OCI-LY1 (cell line): ENCODE data around the gene PCAT6.
"Not testable (repeated sequence)": the region's sequence is repeated elsewhere in the genome, so short reads cannot be mapped to it uniquely, and the experiment has no call there.

Source experiments
- H2AFZ ChIP-seq: fragments of 200-600 bp; sonication (generic), shearing (Covaris generic); 2 replicates; pipeline ENCODE4 v1.6.0; 2014; ENCODE audit warnings: antibody characterized with exemption, mild to moderate bottlenecking, low read length
- H3F3A ChIP-seq: fragments of 200-600 bp; sonication (generic), shearing (Covaris generic); 2 replicates; pipeline ENCODE4 v1.6.0; 2014; ENCODE audit warnings: mild to moderate bottlenecking, antibody characterized with exemption, low read length, moderate library complexity; ENCODE audit not compliant: insufficient read depth
- H3K27ac ChIP-seq: fragments of 200-600 bp; sonication (generic); 2 replicates; pipeline ENCODE4 v1.5.1; 2014; ENCODE audit warnings: low read length, mixed run types, mild to moderate bottlenecking, low read depth; ENCODE audit not compliant: poor library complexity, severe bottlenecking
- H3K27me3 ChIP-seq: fragments of 200-600 bp; sonication (generic); 2 replicates; pipeline ENCODE4 v1.6.0; 2014; ENCODE audit warnings: antibody characterized with exemption, mild to moderate bottlenecking, low read length, moderate library complexity; ENCODE audit not compliant: insufficient read depth
- H3K36me3 ChIP-seq: fragments of 200-600 bp; sonication (generic); 2 replicates; pipeline ENCODE4 v1.6.1; 2014; ENCODE audit warnings: mild to moderate bottlenecking, antibody characterized with exemption, low read length, moderate library complexity, mixed read lengths; ENCODE audit not compliant: insufficient read depth
- H3K4me1 ChIP-seq: fragments of 200-600 bp; sonication (generic); 2 replicates; pipeline ENCODE4 v1.5.1; 2014; ENCODE audit warnings: mild to moderate bottlenecking, low read length, moderate library complexity; ENCODE audit not compliant: insufficient read depth, severe bottlenecking
- H3K4me2 ChIP-seq: fragments of 200-600 bp; sonication (generic), shearing (Covaris generic); 2 replicates; pipeline ENCODE4 v1.6.1; 2014; ENCODE audit warnings: low read length
- H3K4me3 ChIP-seq: fragments of 200-600 bp; sonication (generic); 2 replicates; pipeline ENCODE4 v1.5.1; 2014; ENCODE audit warnings: low read length, low read depth, mild to moderate bottlenecking, mixed read lengths; ENCODE audit not compliant: poor library complexity, severe bottlenecking
- H3K79me2 ChIP-seq: fragments of 200-600 bp; shearing (Covaris generic); 2 replicates; pipeline ENCODE4 v1.6.1; 2016; ENCODE audit warnings: mixed run types, low read length, mixed read lengths; ENCODE audit not compliant: insufficient read depth
- H3K9ac ChIP-seq: fragments of 200-600 bp; sonication (generic), shearing (Covaris generic); 2 replicates; pipeline ENCODE4 v1.6.1; 2014; ENCODE audit warnings: mild to moderate bottlenecking, low read length, mixed read lengths
- H3K9me2 ChIP-seq: fragments of 200-600 bp; sonication (generic), shearing (Covaris generic); 2 replicates; pipeline ENCODE4 v1.6.1; 2014; ENCODE audit warnings: low read depth, mild to moderate bottlenecking, low read length, mixed read lengths
- H3K9me3 ChIP-seq: fragments of 200-600 bp; shearing (Covaris generic); 2 replicates; pipeline ENCODE4 v1.6.1; 2014; ENCODE audit warnings: low read length, mixed read lengths
- H4K20me1 ChIP-seq: fragments of 200-600 bp; sonication (generic), shearing (Covaris generic); 2 replicates; pipeline ENCODE4 v1.6.0; 2016; ENCODE audit warnings: mild to moderate bottlenecking, low read length; ENCODE audit not compliant: insufficient read depth
- EZH2 ChIP-seq: fragments of 200-600 bp; sonication (generic), shearing (Covaris generic); IDR thresholded peaks from 2 replicates; pipeline ENCODE4 v1.8.0; 2017; ENCODE audit warnings: borderline replicate concordance, mixed run types, mild to moderate bottlenecking, antibody characterized with exemption, low read length, moderate library complexity, mixed read lengths
- TF ChIP-seq, protein P1 (sequence below): fragments of 200-600 bp; sonication (generic), shearing (Covaris generic); IDR thresholded peaks from 2 replicates; pipeline ENCODE4 v1.5.1; 2017; ENCODE audit warnings: mild to moderate bottlenecking, antibody characterized with exemption, low read length, moderate library complexity, mixed read lengths

The PCAT6 gene

DNA sequence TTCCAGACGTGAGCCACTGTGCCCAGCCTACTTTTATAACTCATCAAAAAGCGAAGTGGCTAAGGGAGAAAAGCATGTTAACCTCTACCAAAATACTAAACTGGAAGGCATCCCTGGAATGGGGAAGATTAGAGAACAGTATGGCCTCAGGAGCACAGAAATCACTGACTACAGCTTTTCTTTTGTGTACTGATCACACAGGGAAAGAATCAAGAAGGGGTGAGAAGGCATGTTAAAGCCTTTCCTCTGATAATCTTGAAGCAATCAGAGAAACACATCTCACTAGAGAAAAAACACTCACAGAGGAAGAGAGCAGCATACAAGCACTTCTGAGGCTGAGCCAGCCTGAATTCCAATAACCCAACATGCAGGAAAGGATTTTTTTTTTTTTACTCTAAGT, 10.7 kb downstream of the PCAT6 start:
- H3K27ac ChIP-seq, result no peak overlapping the region

DNA sequence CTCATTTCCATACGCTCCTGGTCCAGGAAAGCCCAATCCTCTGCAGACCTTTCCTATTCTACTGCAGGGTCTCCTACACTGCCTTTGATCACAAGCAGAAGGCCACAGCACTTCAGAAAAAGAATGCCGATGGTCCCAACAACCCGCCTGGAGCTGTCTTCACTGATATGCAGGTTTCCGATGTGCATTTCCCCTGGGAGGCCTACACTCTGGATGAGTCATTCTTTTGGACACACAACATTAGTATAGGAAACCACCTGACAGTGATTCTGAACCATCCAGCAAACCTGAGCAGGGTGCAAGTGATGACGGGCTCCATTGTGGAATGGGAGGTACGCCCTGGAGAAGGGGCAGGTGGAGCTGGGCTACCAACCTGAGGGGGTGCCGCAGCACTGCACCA, 15.0 kb downstream of the PCAT6 start:
- no peak overlapping the region for H3K4me2 ChIP-seq
- H4K20me1 ChIP-seq, result no peaks in the 10 kb centered on the region
- no peak overlapping the region for H3K9ac ChIP-seq
- no peak overlapping the region for H3K27ac ChIP-seq
- H3K9me3 ChIP-seq, result no peaks in the 10 kb centered on the region
- no peak overlapping the region for H2AFZ ChIP-seq
- H3K36me3 ChIP-seq, result no peaks in the 10 kb centered on the region
- no peak overlapping the region for H3K4me3 ChIP-seq
- H3K27me3 ChIP-seq, result 0 out of 2 replicates have a peak, but pooled peaks cover 5% of the 10 kb centered on the region
- H3K79me2 ChIP-seq, result no peaks in the 10 kb centered on the region
- TF ChIP-seq, protein P1, sequence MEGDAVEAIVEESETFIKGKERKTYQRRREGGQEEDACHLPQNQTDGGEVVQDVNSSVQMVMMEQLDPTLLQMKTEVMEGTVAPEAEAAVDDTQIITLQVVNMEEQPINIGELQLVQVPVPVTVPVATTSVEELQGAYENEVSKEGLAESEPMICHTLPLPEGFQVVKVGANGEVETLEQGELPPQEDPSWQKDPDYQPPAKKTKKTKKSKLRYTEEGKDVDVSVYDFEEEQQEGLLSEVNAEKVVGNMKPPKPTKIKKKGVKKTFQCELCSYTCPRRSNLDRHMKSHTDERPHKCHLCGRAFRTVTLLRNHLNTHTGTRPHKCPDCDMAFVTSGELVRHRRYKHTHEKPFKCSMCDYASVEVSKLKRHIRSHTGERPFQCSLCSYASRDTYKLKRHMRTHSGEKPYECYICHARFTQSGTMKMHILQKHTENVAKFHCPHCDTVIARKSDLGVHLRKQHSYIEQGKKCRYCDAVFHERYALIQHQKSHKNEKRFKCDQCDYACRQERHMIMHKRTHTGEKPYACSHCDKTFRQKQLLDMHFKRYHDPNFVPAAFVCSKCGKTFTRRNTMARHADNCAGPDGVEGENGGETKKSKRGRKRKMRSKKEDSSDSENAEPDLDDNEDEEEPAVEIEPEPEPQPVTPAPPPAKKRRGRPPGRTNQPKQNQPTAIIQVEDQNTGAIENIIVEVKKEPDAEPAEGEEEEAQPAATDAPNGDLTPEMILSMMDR, result no peak
- no peak for TF ChIP-seq EZH2
- no peaks in the 10 kb centered on the region for H3K4me1 ChIP-seq
- no peaks in the 10 kb centered on the region for H3K9me2 ChIP-seq
- H3F3A ChIP-seq, result no peaks in the 10 kb centered on the region

More for the DNA sequence above, 10.7 kb downstream of the PCAT6 start:
- Histone ChIP-seq H3K9me3 (no peaks in the 10 kb centered on the region), H3K4me2 (no peak overlapping the region), H3K4me3 (no peak overlapping the region), H3K9me2 (no peaks in the 10 kb centered on the region), H4K20me1 (no peaks in the 10 kb centered on the region), H3K9ac (no peak overlapping the region), H3K4me1 (no peaks in the 10 kb centered on the region), H3F3A (no peaks in the 10 kb centered on the region), H2AFZ (no peak overlapping the region), H3K79me2 (no peaks in the 10 kb centered on the region), H3K36me3 (no peaks in the 10 kb centered on the region), H3K27me3 (0 out of 2 replicates have a peak, but pooled peaks cover 7% of the 10 kb centered on the region)
- no peak for TF ChIP-seq EZH2
- TF ChIP-seq, protein P1, result no peak

DNA sequence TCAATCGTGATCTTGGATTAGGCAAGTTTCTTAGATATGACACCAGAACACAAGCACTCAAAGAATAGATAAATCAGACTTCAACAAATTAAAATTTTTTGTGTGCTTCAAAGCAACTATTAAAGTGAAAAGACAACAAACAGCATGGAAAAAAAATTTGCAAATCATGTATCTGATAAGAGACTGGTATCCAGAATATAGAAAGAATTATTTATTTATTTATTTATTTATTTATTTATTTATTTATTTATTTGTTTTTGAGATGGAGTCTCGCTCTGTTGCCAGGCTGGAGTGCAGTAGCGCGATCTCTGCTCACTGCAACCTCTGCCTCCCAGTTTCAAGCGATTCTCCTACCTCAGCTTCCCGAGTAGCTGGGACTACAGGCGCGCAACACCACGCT, 18.5 kb downstream of the PCAT6 start:
- H3K9me2 ChIP-seq, H3K9ac ChIP-seq, H3K79me2 ChIP-seq, H3K4me3 ChIP-seq, H2AFZ ChIP-seq, H3F3A ChIP-seq, H3K9me3 ChIP-seq, H3K36me3 ChIP-seq, H3K4me1 ChIP-seq, H3K4me2 ChIP-seq, H4K20me1 ChIP-seq, H3K27ac ChIP-seq, H3K27me3 ChIP-seq: not testable (repeated sequence)

DNA sequence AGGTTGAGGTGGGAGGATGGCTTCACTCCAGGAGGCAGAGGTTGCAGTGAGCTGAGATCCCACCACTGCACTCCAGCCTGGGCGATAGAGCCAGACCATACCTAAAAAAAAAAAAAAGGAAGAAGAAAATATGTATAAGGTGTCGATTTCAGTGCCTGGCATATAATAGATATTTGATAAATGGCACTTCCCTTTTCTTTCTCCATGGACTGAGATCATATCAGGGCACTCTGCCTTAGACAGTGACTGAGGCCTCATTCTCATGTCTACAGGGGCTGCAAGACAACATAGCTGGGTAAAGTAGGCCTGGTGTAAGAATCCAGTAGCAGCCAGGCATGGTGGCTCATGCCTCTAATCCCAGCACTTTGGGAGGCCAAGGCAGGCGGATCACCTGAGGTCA, 21.2 kb downstream of the PCAT6 start:
- no peaks in the 10 kb centered on the region for H3K79me2 ChIP-seq
- no peaks in the 10 kb centered on the region for H3K4me1 ChIP-seq
- H3K27me3 ChIP-seq, result peaks cover 7% of the 10 kb centered on the region; the same call in 1 of the 2 replicates
- no peak overlapping the region for H3K27ac ChIP-seq
- H3F3A ChIP-seq, result no peaks in the 10 kb centered on the region
- H4K20me1 ChIP-seq, result no peaks in the 10 kb centered on the region
- H3K36me3 ChIP-seq, result no peaks in the 10 kb centered on the region
- no peak overlapping the region for H3K9ac ChIP-seq
- no peaks in the 10 kb centered on the region for H3K9me3 ChIP-seq
- H3K4me3 ChIP-seq, result no peak overlapping the region
- TF ChIP-seq, protein P1, result no peak
- TF ChIP-seq EZH2, result no peak
- H2AFZ ChIP-seq, result no peak overlapping the region
- no peaks in the 10 kb centered on the region for H3K9me2 ChIP-seq
- H3K4me2 ChIP-seq, result no peak overlapping the region
